ENCODE measurements around the gene SYNE2.

SYNE2 gene

GRCh38 chr14:64098120-64098519 lies 245.3 kb downstream of the SYNE2 start:
- ChIA-PET POLR2A (no interaction called here), CTCF (no interaction called here)
- no peak for TF ChIP-seq CTCF (IDR thresholded peaks at IDR 0.05; ENCODE audit: insufficient read depth, low read length, missing control alignments)
- no peak overlapping the region for H3K4me3 ChIP-seq (ENCODE audit: low read depth, low read length)
- DNase-seq (ENCODE audit: low read depth, low spot score), result no peak

- ChIA-PET CTCF (no interaction called here), POLR2A (no interaction called here)
- H3K4me3 ChIP-seq (ENCODE audit: low read depth, low read length), result no peak overlapping the region
- TF ChIP-seq CTCF (IDR thresholded peaks at IDR 0.05; ENCODE audit: insufficient read depth, low read length, missing control alignments), result no peak
- no peak for DNase-seq (ENCODE audit: low read depth, low spot score)
Measured at GRCh38 chr14:64107438-64107837, 254.6 kb downstream of the SYNE2 start.

GRCh38 chr14:64109819-64110554 lies 257.2 kb downstream of the SYNE2 start:
- ChIA-PET CTCF (no interaction called here), POLR2A (no interaction called here)
- DNase-seq (ENCODE audit: low read depth, low spot score), result no peak
- H3K4me3 ChIP-seq (ENCODE audit: low read depth, low read length), result no peak overlapping the region
- no peak for TF ChIP-seq CTCF (IDR thresholded peaks at IDR 0.05; ENCODE audit: insufficient read depth, low read length, missing control alignments)

GRCh38 chr14:64110802-64111201 lies 258.0 kb downstream of the SYNE2 start:
- H3K4me3 ChIP-seq (ENCODE audit: low read depth, low read length), result no peak overlapping the region
- no peak for DNase-seq (ENCODE audit: low read depth, low spot score)
- POLR2A ChIA-PET, result no interaction called here
- CTCF ChIA-PET, result no interaction called here
- TF ChIP-seq CTCF (IDR thresholded peaks at IDR 0.05; ENCODE audit: insufficient read depth, low read length, missing control alignments), result no peak

- DNase-seq (ENCODE audit: low read depth, low spot score), result no peak
- no peak overlapping the region for H3K4me3 ChIP-seq (ENCODE audit: low read depth, low read length)
- CTCF ChIA-PET, result no interaction called here
- TF ChIP-seq CTCF (IDR thresholded peaks at IDR 0.05; ENCODE audit: insufficient read depth, low read length, missing control alignments), result no peak
- POLR2A ChIA-PET, result no interaction called here
Measured at GRCh38 chr14:64112867-64113678, 260.3 kb downstream of the SYNE2 start.

- DNase-seq (ENCODE audit: low read depth, low spot score), result no peak
- ChIA-PET POLR2A (no interaction called here), CTCF (no interaction called here)
- no peak for TF ChIP-seq CTCF (IDR thresholded peaks at IDR 0.05; ENCODE audit: insufficient read depth, low read length, missing control alignments)
- H3K4me3 ChIP-seq (ENCODE audit: low read depth, low read length), result no peak overlapping the region
Measured at GRCh38 chr14:64114166-64114565, 261.4 kb downstream of the SYNE2 start.
